Measurements from ENCODE around the gene MACROD2.

Gene MACROD2

GRCh38 chr20:14064333-14064732, 69.0 kb downstream of the MACROD2 start:
- no peak for DNase-seq

GRCh38 chr20:14064921-14065320, 69.6 kb downstream of the MACROD2 start:
- no peak for DNase-seq

GRCh38 chr20:14065774-14066173, 70.5 kb downstream of the MACROD2 start:
- DNase-seq = no peak

- no peak for DNase-seq
Observed at GRCh38 chr20:14067603-14068002, 72.3 kb downstream of the MACROD2 start.

- no peak for DNase-seq
Observed at GRCh38 chr20:14069796-14070195, 74.5 kb downstream of the MACROD2 start.

- DNase-seq = no peak
Observed at GRCh38 chr20:14093652-14094051, 98.3 kb downstream of the MACROD2 start.

- DNase-seq = no peak
Observed at GRCh38 chr20:14098261-14098660, 102.9 kb downstream of the MACROD2 start.

- no peak for DNase-seq
Observed at GRCh38 chr20:14113416-14113815, 118.1 kb downstream of the MACROD2 start.

- no peak for DNase-seq
Observed at GRCh38 chr20:14114065-14114704, 118.9 kb downstream of the MACROD2 start.

GRCh38 chr20:14116037-14116436, 120.7 kb downstream of the MACROD2 start:
- DNase-seq = no peak

GRCh38 chr20:14117768-14118167, 122.5 kb downstream of the MACROD2 start:
- no peak for DNase-seq

- DNase-seq = no peak
Observed at GRCh38 chr20:14126856-14127255, 131.5 kb downstream of the MACROD2 start.

GRCh38 chr20:14127514-14128223, 132.4 kb downstream of the MACROD2 start:
- DNase-seq = no peak

- no peak for DNase-seq
Observed at GRCh38 chr20:14134004-14134403, 138.7 kb downstream of the MACROD2 start.

GRCh38 chr20:14142171-14142570, 146.9 kb downstream of the MACROD2 start:
- no peak for DNase-seq

GRCh38 chr20:14142964-14143627, 147.8 kb downstream of the MACROD2 start:
- no peak for DNase-seq

GRCh38 chr20:14148042-14148441, 152.7 kb downstream of the MACROD2 start:
- DNase-seq = no peak

GRCh38 chr20:14155361-14155760, 160.0 kb downstream of the MACROD2 start:
- DNase-seq = no peak

- no peak for DNase-seq
Observed at GRCh38 chr20:14178528-14178927, 183.2 kb downstream of the MACROD2 start.

GRCh38 chr20:14178952-14179351, 183.6 kb downstream of the MACROD2 start:
- DNase-seq = no peak

- DNase-seq = peak; percentile 32
Observed at GRCh38 chr20:14189794-14190402, 194.6 kb downstream of the MACROD2 start.

GRCh38 chr20:14191559-14191958, 196.2 kb downstream of the MACROD2 start:
- no peak for DNase-seq

- DNase-seq = no peak
Observed at GRCh38 chr20:14193443-14193842, 198.1 kb downstream of the MACROD2 start.

GRCh38 chr20:14193885-14194284, 198.6 kb downstream of the MACROD2 start:
- DNase-seq = no peak

Data from amniotic stem cell (primary cell).